Measurements from ENCODE around the gene CHD3.

Gene CHD3

GRCh38 chr17:7841396-7841914 lies 47.1 kb upstream of the CHD3 start:
- Mint-ChIP-seq H3K4me3 (peak overlapping the region; percentile 100), H3K36me3 (ENCODE audit: low read depth) (peaks cover 14% of the 10 kb centered on the region), H3K27me3 (ENCODE audit: low read depth, poor library complexity) (no peaks in the 10 kb centered on the region), H3K4me1 (peaks cover 79% of the 10 kb centered on the region), H3K9me3 (no peaks in the 10 kb centered on the region), H3K27ac (peak overlapping the region; percentile 98)
- peak; percentile 67 for DNase-seq
- TF ChIP-seq, protein P1, sequence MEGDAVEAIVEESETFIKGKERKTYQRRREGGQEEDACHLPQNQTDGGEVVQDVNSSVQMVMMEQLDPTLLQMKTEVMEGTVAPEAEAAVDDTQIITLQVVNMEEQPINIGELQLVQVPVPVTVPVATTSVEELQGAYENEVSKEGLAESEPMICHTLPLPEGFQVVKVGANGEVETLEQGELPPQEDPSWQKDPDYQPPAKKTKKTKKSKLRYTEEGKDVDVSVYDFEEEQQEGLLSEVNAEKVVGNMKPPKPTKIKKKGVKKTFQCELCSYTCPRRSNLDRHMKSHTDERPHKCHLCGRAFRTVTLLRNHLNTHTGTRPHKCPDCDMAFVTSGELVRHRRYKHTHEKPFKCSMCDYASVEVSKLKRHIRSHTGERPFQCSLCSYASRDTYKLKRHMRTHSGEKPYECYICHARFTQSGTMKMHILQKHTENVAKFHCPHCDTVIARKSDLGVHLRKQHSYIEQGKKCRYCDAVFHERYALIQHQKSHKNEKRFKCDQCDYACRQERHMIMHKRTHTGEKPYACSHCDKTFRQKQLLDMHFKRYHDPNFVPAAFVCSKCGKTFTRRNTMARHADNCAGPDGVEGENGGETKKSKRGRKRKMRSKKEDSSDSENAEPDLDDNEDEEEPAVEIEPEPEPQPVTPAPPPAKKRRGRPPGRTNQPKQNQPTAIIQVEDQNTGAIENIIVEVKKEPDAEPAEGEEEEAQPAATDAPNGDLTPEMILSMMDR (IDR thresholded peaks at IDR 0.05): no peak

DNA sequence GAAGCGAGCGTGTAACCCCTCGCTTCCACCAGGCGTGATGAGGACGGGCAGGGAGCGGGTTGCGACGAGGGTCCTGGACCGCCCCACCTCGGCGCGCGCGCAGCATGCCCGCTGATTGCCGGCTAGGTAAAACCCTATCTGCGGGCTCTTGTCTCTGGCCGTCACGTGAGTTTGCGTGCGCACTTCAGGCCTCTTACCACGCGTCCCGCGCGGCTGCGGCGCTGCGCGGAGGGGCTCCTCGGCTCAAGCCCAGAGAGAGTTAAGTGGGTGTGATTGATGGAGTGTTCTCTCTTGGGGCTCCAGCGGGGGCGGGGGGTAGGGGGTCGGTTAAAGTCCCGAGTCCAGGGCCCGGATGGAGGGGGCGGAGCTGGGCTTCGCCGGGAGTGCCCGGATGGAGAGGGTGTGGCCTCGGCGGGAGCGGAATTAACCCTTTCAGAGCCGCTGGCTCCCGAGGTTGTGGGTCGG lies 46.6 kb upstream of the CHD3 start:
- Mint-ChIP-seq H3K27ac (peak overlapping the region; percentile 98), H3K9me3 (no peaks in the 10 kb centered on the region), H3K4me3 (peak overlapping the region; percentile 92), H3K27me3 (ENCODE audit: low read depth, poor library complexity) (no peaks in the 10 kb centered on the region), H3K4me1 (peaks cover 80% of the 10 kb centered on the region), H3K36me3 (ENCODE audit: low read depth) (peaks cover 19% of the 10 kb centered on the region)
- TF ChIP-seq, protein P1 (IDR thresholded peaks at IDR 0.05): no peak
- DNase-seq: peak; percentile 96

DNA sequence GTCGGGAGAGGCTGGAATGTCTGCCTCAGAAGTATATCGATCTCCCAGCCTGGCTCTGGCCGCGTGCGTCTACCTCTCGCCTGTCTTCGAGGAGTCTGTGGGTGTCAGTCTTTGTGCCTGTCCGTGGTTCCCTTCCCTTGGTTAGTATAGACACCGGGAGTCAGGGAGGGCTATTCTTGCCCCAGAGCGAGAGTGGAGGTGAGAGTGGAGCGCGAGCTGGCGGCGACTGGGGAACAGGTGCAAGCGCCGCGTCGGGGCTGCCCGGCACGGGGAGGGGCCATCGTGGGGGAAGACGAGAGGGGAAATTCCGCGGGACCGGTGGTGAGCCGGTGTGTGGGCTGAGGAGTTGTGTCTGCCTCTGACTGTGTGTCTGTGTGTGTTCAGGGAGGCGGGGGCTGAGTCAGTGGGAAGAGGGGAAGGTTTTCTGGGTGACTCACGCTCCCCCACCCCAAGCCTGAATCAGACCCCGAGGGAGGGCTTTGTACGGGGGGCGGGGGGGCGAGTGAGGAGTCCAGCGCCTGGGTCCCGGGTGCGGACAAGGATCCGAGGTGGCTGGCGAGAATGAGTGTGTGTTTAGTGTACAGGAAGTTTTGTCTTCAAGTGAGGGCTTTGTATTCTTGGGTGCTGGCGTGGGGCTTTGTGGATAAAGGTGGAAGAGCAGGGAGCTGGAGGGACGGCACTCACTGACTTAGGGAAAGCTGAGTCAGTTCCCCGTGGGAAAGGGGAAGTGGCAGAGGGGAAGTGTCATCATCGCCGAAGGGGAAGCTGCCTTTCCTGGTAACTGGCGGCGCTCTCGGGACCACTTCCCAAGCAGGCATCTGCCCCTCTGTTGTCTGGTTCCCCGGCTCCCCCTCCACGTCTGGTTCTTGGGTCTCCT lies 46.0 kb upstream of the CHD3 start:
- Mint-ChIP-seq H3K4me3 (peak overlapping the region; percentile 92), H3K27ac (peak overlapping the region; percentile 92), H3K9me3 (no peaks in the 10 kb centered on the region), H3K4me1 (peaks cover 74% of the 10 kb centered on the region), H3K27me3 (ENCODE audit: low read depth, poor library complexity) (no peaks in the 10 kb centered on the region), H3K36me3 (ENCODE audit: low read depth) (peaks cover 21% of the 10 kb centered on the region)
- no peak for DNase-seq
- TF ChIP-seq, protein P1 (IDR thresholded peaks at IDR 0.05): no peak

- H3K27me3 Mint-ChIP-seq (ENCODE audit: low read depth, poor library complexity): no peaks in the 10 kb centered on the region
- H3K9me3 Mint-ChIP-seq: no peaks in the 10 kb centered on the region
- peaks cover 21% of the 10 kb centered on the region for H3K36me3 Mint-ChIP-seq (ENCODE audit: low read depth)
- H3K27ac Mint-ChIP-seq: peak overlapping the region; percentile 97
- no peak for DNase-seq
- peak overlapping the region; percentile 92 for H3K4me3 Mint-ChIP-seq
- peaks cover 72% of the 10 kb centered on the region for H3K4me1 Mint-ChIP-seq
- TF ChIP-seq, protein P1 (IDR thresholded peaks at IDR 0.05): no peak
Measured at GRCh38 chr17:7843257-7843535, 45.4 kb upstream of the CHD3 start.

DNA sequence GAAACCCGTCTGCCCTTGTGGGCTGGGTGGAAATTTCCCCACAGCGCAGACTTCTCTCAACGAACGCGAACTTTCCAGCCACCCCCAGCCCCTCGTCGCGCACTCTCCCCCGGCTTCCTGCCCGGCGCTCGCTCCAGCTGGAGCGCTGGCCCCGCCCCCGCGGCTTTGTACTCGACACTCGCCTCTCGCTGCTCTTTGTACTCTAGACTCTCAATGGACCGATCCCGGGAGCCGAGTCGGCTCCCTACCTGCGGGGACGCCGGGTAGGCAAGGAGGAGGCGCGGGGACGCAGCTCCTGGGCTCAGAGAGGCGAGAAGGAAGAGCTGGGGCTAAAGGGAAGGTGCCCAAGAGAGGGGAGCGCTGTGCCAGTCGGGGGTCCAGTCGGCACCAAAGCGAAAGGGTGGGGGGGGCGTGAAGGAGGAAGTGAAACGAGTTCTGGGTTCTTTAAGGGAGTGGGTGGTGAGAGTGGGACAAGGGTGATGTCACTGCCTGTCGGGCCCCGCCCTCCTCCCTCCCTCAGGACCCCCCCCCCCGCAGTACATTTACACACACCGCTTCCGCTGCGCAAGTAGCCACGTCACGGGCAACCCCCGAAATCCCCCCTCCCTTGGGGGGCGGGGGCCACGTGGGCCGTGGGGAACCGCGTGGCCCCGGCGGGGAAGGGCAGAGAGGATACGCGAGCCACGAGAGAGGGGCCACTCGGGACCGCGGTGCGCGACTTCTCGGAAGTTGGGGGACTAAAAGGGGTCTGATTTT lies 44.9 kb upstream of the CHD3 start:
- H3K27me3 Mint-ChIP-seq (ENCODE audit: low read depth, poor library complexity): no peaks in the 10 kb centered on the region
- peaks cover 68% of the 10 kb centered on the region for H3K4me1 Mint-ChIP-seq
- H3K4me3 Mint-ChIP-seq: peak overlapping the region; percentile 92
- TF ChIP-seq, protein P1 (IDR thresholded peaks at IDR 0.05): no peak
- DNase-seq: peak; percentile 83
- peaks cover 21% of the 10 kb centered on the region for H3K36me3 Mint-ChIP-seq (ENCODE audit: low read depth)
- peak overlapping the region; percentile 97 for H3K27ac Mint-ChIP-seq
- H3K9me3 Mint-ChIP-seq: no peaks in the 10 kb centered on the region

All from nephron progenitor cell (in vitro differentiated cells).